ENCODE measurements around the gene EFCAB12. TPM values are rescaled to one million over a fixed set of nuclear protein-coding genes. Genes with fewer than 3 reads are reported as not detected.

Gene EFCAB12
- total RNA-seq, 2 experiments from 2014 or later = 0.67 to 0.71 TPM

GRCh38 chr3:129356756-129357425 is 71.5 kb downstream of the EFCAB12 start:
- CTCF ChIA-PET = no interaction called here
- POLR2A ChIA-PET = no interaction called here

GRCh38 chr3:129353589-129353941 is 74.9 kb downstream of the EFCAB12 start:
- POLR2A ChIA-PET = no interaction called here
- CTCF ChIA-PET = no interaction called here

- POLR2A ChIA-PET = no interaction called here
- CTCF ChIA-PET = no interaction called here
Measured at GRCh38 chr3:129352650-129353588, 75.5 kb downstream of the EFCAB12 start.

GRCh38 chr3:129352045-129352444 is 76.4 kb downstream of the EFCAB12 start:
- CTCF ChIA-PET = no interaction called here
- POLR2A ChIA-PET = no interaction called here

Other genes starting within 250 kb of the EFCAB12 start
- gene CNBP, start 244.7 kb downstream of the EFCAB12 start, total RNA-seq = 100 to 1,000 TPM; 427 to 439 TPM
- 100 to 1,000 TPM; 137 to 139 TPM for gene COPG1, start 179.0 kb downstream of the EFCAB12 start, total RNA-seq
- 10 to 100 TPM; 59.5 TPM for gene HMCES, start 149.8 kb downstream of the EFCAB12 start, total RNA-seq
- 10 to 100 TPM; 46.1 to 48.2 TPM for gene MBD4, start 11.3 kb upstream of the EFCAB12 start, total RNA-seq
- gene IFT122, start 11.6 kb upstream of the EFCAB12 start, total RNA-seq = 10 to 100 TPM; 16.5 to 19.2 TPM
- not detected for gene RHO, start 100.0 kb upstream of the EFCAB12 start, total RNA-seq
- not detected for gene H1-8, start 114.5 kb upstream of the EFCAB12 start, total RNA-seq
- 1 to 10 TPM; 7.6 to 7.7 TPM for gene PLXND1, start 178.0 kb upstream of the EFCAB12 start, total RNA-seq

Data from activated CD8-positive, alpha-beta memory T cell treated with anti-CD3 and anti-CD28 coated beads for 36 hours (primary cell).